DND-41 (cell line): Measurements from ENCODE around the gene SRRM4.

ENCODE experiments used
- ATAC-seq: fragments of 200-7000 bp; cut with Tn5 transposase; 3 replicates; pipeline ENCODE4 v1.9.1; 2021; ENCODE audit warnings: low read depth; ENCODE audit not compliant: insufficient read depth
- DNase-seq: peaks from one replicate; pipeline ENCODE4 v3.0.0-alpha.2; 2020
- H2AFZ ChIP-seq: 2 replicates; pipeline ENCODE4 v1.6.0; 2012; ENCODE audit warnings: low read depth, low read length
- H3K27ac ChIP-seq: 2 replicates; pipeline ENCODE4 v1.5.1; 2012; ENCODE audit warnings: low read length, inconsistent platforms
- H3K27me3 ChIP-seq: fragments of 200-600 bp; sonication (generic); 2 replicates; pipeline ENCODE4 v1.6.0; 2012; ENCODE audit warnings: low read length, mild to moderate bottlenecking, inconsistent platforms; ENCODE audit not compliant: insufficient read depth, poor library complexity
- H3K36me3 ChIP-seq: 2 replicates; pipeline ENCODE4 v1.5.1; 2012; ENCODE audit warnings: low read length, inconsistent platforms; ENCODE audit not compliant: insufficient read depth
- H3K4me1 ChIP-seq: 2 replicates; pipeline ENCODE4 v1.5.1; 2012; ENCODE audit warnings: mild to moderate bottlenecking, low read length; ENCODE audit not compliant: insufficient read depth
- H3K4me2 ChIP-seq: 2 replicates; pipeline ENCODE4 v1.6.0; 2012; ENCODE audit warnings: mild to moderate bottlenecking, moderate library complexity, low read length, inconsistent platforms; ENCODE audit not compliant: insufficient read depth
- H3K4me3 ChIP-seq, 2 experiments: fragments of 200-600 bp in 1 of 2; shearing (Covaris generic) in 1 of 2; 2 replicates each; pipeline ENCODE4 v1.5.1; 2012 to 2016; ENCODE audit warnings: inconsistent platforms in 2 of 2, low read length in 2 of 2, mild to moderate bottlenecking in 2 of 2, low read depth in 1 of 2, moderate library complexity in 1 of 2
- H3K79me2 ChIP-seq: 2 replicates; pipeline ENCODE4 v1.6.0; 2012; ENCODE audit warnings: low read length, inconsistent platforms; ENCODE audit not compliant: insufficient read depth
- H3K9ac ChIP-seq: 2 replicates; pipeline ENCODE4 v1.6.0; 2012; ENCODE audit warnings: low read depth, mild to moderate bottlenecking, inconsistent platforms, low read length, moderate library complexity
- H3K9me3 ChIP-seq: 2 replicates; pipeline ENCODE4 v1.5.1; 2012; ENCODE audit warnings: low read length, moderate library complexity, mild to moderate bottlenecking, inconsistent platforms; ENCODE audit not compliant: insufficient read depth, severe bottlenecking
- H4K20me1 ChIP-seq: 2 replicates; pipeline ENCODE4 v1.6.0; 2012; ENCODE audit warnings: low read length; ENCODE audit not compliant: insufficient read depth
- CTCF ChIP-seq: IDR thresholded peaks from 2 replicates; pipeline ENCODE4 v1.5.1; 2012; ENCODE audit warnings: borderline replicate concordance, low read length, moderate library complexity, mild to moderate bottlenecking; ENCODE audit not compliant: poor library complexity, severe bottlenecking; ENCODE audit errors: extremely low read depth
- EZH2 ChIP-seq: IDR thresholded peaks from 3 replicates; pipeline ENCODE4 v1.6.1; 2012; ENCODE audit warnings: borderline replicate concordance, low read depth, mild to moderate bottlenecking, moderate library complexity, low read length, inconsistent platforms; ENCODE audit not compliant: severe bottlenecking

Gene SRRM4

GRCh38 chr12:119153477-119154434, 172.4 kb downstream of the SRRM4 start:
- Histone ChIP-seq H3K9me3 (no peaks in the 10 kb centered on the region), H3K27me3 (no peaks in the 10 kb centered on the region), H3K4me2 (no peak overlapping the region), H3K36me3 (no peaks in the 10 kb centered on the region), H4K20me1 (no peaks in the 10 kb centered on the region), H3K9ac (no peak overlapping the region), H2AFZ (no peak overlapping the region), H3K27ac (no peak overlapping the region), H3K4me3 (no peak overlapping the region), H3K79me2 (no peaks in the 10 kb centered on the region), H3K4me1 (no peaks in the 10 kb centered on the region)
- DNase-seq (peak; percentile 7), ATAC-seq (no peak)
- no peak for TF ChIP-seq CTCF
- TF ChIP-seq EZH2: no peak

GRCh38 chr12:119154435-119154818, 173.1 kb downstream of the SRRM4 start:
- Histone ChIP-seq H3K27ac (no peak overlapping the region), H3K9ac (no peak overlapping the region), H3K27me3 (no peaks in the 10 kb centered on the region), H3K4me1 (no peaks in the 10 kb centered on the region), H3K9me3 (no peaks in the 10 kb centered on the region), H3K36me3 (no peaks in the 10 kb centered on the region), H3K79me2 (no peaks in the 10 kb centered on the region), H3K4me3 (no peak overlapping the region), H4K20me1 (no peaks in the 10 kb centered on the region), H3K4me2 (no peak overlapping the region), H2AFZ (no peak overlapping the region)
- DNase-seq: no peak
- TF ChIP-seq CTCF (no peak), EZH2 (no peak)
- no peak for ATAC-seq

- DNase-seq (no peak), ATAC-seq (no peak)
- H3K9me3 ChIP-seq: no peaks in the 10 kb centered on the region
These were observed 175.2 kb downstream of the SRRM4 start for GRCh38 chr12:119156401-119157044.

More at GRCh38 chr12:119156401-119157044, 175.2 kb downstream of the SRRM4 start:
- no peaks in the 10 kb centered on the region for H3K27me3 ChIP-seq
- H3K79me2 ChIP-seq: no peaks in the 10 kb centered on the region
- TF ChIP-seq EZH2 (no peak), CTCF (no peak)
- no peak overlapping the region for H3K27ac ChIP-seq
- no peaks in the 10 kb centered on the region for H4K20me1 ChIP-seq
- no peaks in the 10 kb centered on the region for H3K36me3 ChIP-seq
- H2AFZ ChIP-seq: no peak overlapping the region
- no peaks in the 10 kb centered on the region for H3K4me1 ChIP-seq
- no peak overlapping the region for H3K4me3 ChIP-seq
- H3K4me2 ChIP-seq: no peak overlapping the region
- H3K9ac ChIP-seq: no peak overlapping the region
